Ishikawa (cell line): Measurements from ENCODE around the gene IFTAP.

Experiments used
- EGR1 ChIP-seq: IDR thresholded peaks from 2 replicates; pipeline ENCODE4 v1.6.1; 2012
- EP300 ChIP-seq: IDR thresholded peaks from 2 replicates; pipeline ENCODE4 v1.6.1; 2012; ENCODE audit warnings: borderline replicate concordance
- NFIC ChIP-seq: IDR thresholded peaks from 2 replicates; pipeline ENCODE4 v1.6.1; 2012

DNA sequence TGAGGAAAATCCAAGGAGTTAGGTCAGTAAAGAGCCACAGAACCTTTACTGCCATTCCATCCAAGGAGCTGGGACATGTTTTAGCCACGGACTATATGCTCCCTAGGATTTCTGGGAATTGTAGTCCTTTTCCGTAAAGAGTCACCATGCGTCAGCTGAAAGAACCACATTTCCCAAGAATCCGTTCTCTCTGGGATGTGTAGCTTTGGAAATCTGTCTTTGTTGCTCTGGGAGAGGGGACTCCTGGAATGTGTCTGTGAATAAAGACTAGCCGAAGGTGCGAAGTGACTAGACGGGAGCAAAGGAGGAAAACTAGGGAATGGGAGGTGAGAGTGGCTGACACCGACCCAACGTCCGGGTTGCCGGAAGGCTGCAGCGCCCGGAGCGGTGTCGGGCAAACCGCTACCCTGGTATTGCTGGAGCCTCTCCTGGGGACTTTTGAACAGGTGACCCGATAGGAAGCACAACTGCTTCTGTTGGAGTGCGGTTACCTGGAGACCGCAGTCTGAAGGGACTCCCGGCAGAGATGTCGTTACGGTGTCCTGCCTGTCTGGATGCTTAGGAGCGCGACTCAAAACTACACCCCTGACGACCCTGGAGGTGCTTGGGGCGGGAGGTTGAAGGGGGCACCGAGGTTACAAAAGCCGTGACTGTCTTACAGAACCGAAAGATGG lies at the start of gene IFTAP:
- TF ChIP-seq EGR1 (no peak), NFIC (no peak), EP300 (peak; percentile 29; the same call in 1 of the 2 replicates)
